ENCODE measurements around the gene UTP3. TPM values are rescaled to one million over a fixed set of nuclear protein-coding genes. Genes with fewer than 3 reads are reported as not detected.

UTP3 gene
- total and polyA plus RNA-seq, 9 of the 15 experiments (the other 6 are each of a cell fraction or from before 2014, with no cell fraction given), result 11.9 to 69.3 (median 34.0) TPM

DNA sequence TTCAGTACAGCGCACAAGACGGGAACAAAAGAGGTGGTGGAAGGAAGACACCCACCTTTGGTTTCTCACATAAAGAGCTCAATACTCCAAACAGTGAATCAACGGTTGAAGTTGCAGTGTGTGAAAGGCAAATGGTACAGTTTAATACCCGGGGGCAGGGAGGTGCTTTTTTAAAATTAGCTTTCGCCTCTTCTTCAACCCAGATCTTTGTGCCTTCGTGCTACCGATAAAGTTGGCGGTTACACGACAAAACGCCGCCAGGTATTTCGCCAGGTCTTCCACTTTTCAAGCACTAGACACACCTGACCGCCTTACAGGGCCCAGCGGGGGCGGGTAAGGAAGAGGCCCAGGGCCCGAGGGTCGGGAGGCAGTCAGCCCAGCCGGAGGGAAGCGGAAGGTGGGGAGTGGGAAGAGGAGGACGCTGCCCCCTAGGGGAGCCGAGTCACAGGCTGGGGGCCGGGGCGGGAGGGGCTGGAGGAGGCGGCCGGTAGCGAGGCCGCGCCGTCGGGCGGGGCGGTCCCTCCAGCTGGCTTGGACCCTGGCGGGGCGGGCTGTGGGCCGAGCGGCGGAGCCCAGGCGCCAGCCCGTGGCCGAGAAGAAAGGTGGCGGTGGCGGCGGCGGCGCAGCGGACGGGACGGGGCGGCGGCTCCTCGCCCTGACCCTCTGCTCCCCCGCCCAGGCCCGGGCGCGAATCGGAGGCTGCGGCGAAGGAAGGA, 16.0 kb downstream of the UTP3 start (continued):
- TF ChIP-seq, protein P1, sequence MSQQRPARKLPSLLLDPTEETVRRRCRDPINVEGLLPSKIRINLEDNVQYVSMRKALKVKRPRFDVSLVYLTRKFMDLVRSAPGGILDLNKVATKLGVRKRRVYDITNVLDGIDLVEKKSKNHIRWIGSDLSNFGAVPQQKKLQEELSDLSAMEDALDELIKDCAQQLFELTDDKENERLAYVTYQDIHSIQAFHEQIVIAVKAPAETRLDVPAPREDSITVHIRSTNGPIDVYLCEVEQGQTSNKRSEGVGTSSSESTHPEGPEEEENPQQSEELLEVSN (IDR thresholded peaks at IDR 0.05; ENCODE audit: borderline replicate concordance in 1 of 2, extremely low read depth in 1 of 2, insufficient read depth in 1 of 2, insufficient read length in 1 of 2, low read depth in 1 of 2, low read length in 1 of 2, poor library complexity in 1 of 2, severe bottlenecking in 1 of 2), result peak in 1 of 2 experiments; percentile 70
- TF ChIP-seq CHD4 (IDR thresholded peaks at IDR 0.05; ENCODE audit: insufficient read depth, insufficient replicate concordance, low read depth, low read length, poor library complexity, severe bottlenecking) (peak; percentile 28), ZNF431 (CRISPR knock-in tag; IDR thresholded peaks at IDR 0.05) (0 out of 2 replicates have a peak, but pooled peaks have one; percentile 17), RBBP5 (IDR thresholded peaks at IDR 0.05; ENCODE audit: borderline replicate concordance, insufficient read depth, low read length, poor library complexity, severe bottlenecking) (no peak), HMG20A (CRISPR knock-in tag; conservative IDR thresholded peaks at IDR 0.05) (no peak), TCF7L2 (IDR thresholded peaks at IDR 0.05; ENCODE audit: low read depth, low read length) (no peak), KAT7 (CRISPR knock-in tag; IDR thresholded peaks at IDR 0.05; ENCODE audit: borderline replicate concordance) (0 out of 2 replicates have a peak, but pooled peaks have one; percentile 79), CBX1 (IDR thresholded peaks at IDR 0.05; ENCODE audit: low read depth) (peak; percentile 86), ELF1 (tag; IDR thresholded peaks at IDR 0.05) (peak; percentile 67), L3MBTL2 (IDR thresholded peaks at IDR 0.05) (peak; percentile 25), GATAD2A (IDR thresholded peaks at IDR 0.05) (0 out of 2 replicates have a peak, but pooled peaks have one; percentile 64), TBP (optimal IDR thresholded peaks at IDR 0.05; ENCODE audit: low read depth, low read length) (peak; percentile 60), GATAD2B (IDR thresholded peaks at IDR 0.05; ENCODE audit: borderline replicate concordance) (0 out of 2 replicates have a peak, but pooled peaks have one; percentile 39), ARNT (IDR thresholded peaks at IDR 0.05) (peak in 1 of 2 experiments; percentile 51; a peak in 1 of 4 replicates)
- TF ChIP-seq, protein P2, sequence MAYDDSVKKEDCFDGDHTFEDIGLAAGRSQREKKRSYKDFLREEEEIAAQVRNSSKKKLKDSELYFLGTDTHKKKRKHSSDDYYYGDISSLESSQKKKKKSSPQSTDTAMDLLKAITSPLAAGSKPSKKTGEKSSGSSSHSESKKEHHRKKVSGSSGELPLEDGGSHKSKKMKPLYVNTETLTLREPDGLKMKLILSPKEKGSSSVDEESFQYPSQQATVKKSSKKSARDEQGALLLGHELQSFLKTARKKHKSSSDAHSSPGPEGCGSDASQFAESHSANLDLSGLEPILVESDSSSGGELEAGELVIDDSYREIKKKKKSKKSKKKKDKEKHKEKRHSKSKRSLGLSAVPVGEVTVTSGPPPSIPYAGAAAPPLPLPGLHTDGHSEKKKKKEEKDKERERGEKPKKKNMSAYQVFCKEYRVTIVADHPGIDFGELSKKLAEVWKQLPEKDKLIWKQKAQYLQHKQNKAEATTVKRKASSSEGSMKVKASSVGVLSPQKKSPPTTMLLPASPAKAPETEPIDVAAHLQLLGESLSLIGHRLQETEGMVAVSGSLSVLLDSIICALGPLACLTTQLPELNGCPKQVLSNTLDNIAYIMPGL (CRISPR knock-in tag; IDR thresholded peaks at IDR 0.05), result 0 out of 2 replicates have a peak, but pooled peaks have one; percentile 54
- TF ChIP-seq, protein P3, sequence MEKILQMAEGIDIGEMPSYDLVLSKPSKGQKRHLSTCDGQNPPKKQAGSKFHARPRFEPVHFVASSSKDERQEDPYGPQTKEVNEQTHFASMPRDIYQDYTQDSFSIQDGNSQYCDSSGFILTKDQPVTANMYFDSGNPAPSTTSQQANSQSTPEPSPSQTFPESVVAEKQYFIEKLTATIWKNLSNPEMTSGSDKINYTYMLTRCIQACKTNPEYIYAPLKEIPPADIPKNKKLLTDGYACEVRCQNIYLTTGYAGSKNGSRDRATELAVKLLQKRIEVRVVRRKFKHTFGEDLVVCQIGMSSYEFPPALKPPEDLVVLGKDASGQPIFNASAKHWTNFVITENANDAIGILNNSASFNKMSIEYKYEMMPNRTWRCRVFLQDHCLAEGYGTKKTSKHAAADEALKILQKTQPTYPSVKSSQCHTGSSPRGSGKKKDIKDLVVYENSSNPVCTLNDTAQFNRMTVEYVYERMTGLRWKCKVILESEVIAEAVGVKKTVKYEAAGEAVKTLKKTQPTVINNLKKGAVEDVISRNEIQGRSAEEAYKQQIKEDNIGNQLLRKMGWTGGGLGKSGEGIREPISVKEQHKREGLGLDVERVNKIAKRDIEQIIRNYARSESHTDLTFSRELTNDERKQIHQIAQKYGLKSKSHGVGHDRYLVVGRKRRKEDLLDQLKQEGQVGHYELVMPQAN (IDR thresholded peaks at IDR 0.05; ENCODE audit: borderline replicate concordance), result peak; percentile 40; the same call in 1 of the 2 replicates
- TF ChIP-seq, protein P4, sequence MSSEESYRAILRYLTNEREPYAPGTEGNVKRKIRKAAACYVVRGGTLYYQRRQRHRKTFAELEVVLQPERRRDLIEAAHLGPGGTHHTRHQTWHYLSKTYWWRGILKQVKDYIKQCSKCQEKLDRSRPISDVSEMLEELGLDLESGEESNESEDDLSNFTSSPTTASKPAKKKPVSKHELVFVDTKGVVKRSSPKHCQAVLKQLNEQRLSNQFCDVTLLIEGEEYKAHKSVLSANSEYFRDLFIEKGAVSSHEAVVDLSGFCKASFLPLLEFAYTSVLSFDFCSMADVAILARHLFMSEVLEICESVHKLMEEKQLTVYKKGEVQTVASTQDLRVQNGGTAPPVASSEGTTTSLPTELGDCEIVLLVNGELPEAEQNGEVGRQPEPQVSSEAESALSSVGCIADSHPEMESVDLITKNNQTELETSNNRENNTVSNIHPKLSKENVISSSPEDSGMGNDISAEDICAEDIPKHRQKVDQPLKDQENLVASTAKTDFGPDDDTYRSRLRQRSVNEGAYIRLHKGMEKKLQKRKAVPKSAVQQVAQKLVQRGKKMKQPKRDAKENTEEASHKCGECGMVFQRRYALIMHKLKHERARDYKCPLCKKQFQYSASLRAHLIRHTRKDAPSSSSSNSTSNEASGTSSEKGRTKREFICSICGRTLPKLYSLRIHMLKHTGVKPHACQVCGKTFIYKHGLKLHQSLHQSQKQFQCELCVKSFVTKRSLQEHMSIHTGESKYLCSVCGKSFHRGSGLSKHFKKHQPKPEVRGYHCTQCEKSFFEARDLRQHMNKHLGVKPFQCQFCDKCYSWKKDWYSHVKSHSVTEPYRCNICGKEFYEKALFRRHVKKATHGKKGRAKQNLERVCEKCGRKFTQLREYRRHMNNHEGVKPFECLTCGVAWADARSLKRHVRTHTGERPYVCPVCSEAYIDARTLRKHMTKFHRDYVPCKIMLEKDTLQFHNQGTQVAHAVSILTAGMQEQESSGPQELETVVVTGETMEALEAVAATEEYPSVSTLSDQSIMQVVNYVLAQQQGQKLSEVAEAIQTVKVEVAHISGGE (CRISPR knock-in tag; IDR thresholded peaks at IDR 0.05), result peak in 1 of 3 experiments; percentile 64; a peak in 2 of 6 replicates

Measured in K562 (cell line).